GM18520 (cell line): ENCODE results near the gene DSCAM.

Experiments
- ATAC-seq: cut with Tn5 transposase; IDR thresholded peaks from one replicate; pipeline ENCODE4 v1.9.1; 2021; ENCODE audit not compliant: unreplicated experiment

Gene DSCAM

GRCh38 chr21:40021558-40022351 is 825.2 kb downstream of the DSCAM start:
- no peak for ATAC-seq

- no peak for ATAC-seq
Observed at GRCh38 chr21:40020651-40021050, 826.3 kb downstream of the DSCAM start.

- no peak for ATAC-seq
Observed at GRCh38 chr21:40018871-40019475, 828.0 kb downstream of the DSCAM start.

GRCh38 chr21:40016667-40017066 is 830.3 kb downstream of the DSCAM start:
- ATAC-seq: no peak

- ATAC-seq: no peak
Observed at GRCh38 chr21:40016234-40016633, 830.7 kb downstream of the DSCAM start.

- ATAC-seq: no peak
Observed at GRCh38 chr21:40015818-40016217, 831.1 kb downstream of the DSCAM start.

- no peak for ATAC-seq
Observed at GRCh38 chr21:40014394-40014793, 832.6 kb downstream of the DSCAM start.

- no peak for ATAC-seq
Observed at GRCh38 chr21:40013001-40013735, 833.8 kb downstream of the DSCAM start.

GRCh38 chr21:40011371-40011770 is 835.6 kb downstream of the DSCAM start:
- no peak for ATAC-seq

- ATAC-seq: no peak
Observed at GRCh38 chr21:40002978-40003377, 844.0 kb downstream of the DSCAM start.

GRCh38 chr21:39984286-39984991 is 862.5 kb downstream of the DSCAM start:
- ATAC-seq: no peak

GRCh38 chr21:39980241-39980820 is 866.6 kb downstream of the DSCAM start:
- ATAC-seq: no peak

- ATAC-seq: no peak
Observed at GRCh38 chr21:39979321-39979720, 867.6 kb downstream of the DSCAM start.

- no peak for ATAC-seq
Observed at GRCh38 chr21:39976800-39977199, 870.2 kb downstream of the DSCAM start.

GRCh38 chr21:39972976-39973770 is 873.8 kb downstream of the DSCAM start:
- ATAC-seq: no peak

GRCh38 chr21:39972471-39972870 is 874.5 kb downstream of the DSCAM start:
- no peak for ATAC-seq

- ATAC-seq: no peak
Observed at GRCh38 chr21:39971956-39972355, 875.0 kb downstream of the DSCAM start.

GRCh38 chr21:39969691-39970364 is 877.1 kb downstream of the DSCAM start:
- ATAC-seq: no peak

- ATAC-seq: no peak
Observed at GRCh38 chr21:39968010-39968409, 878.9 kb downstream of the DSCAM start.

- no peak for ATAC-seq
Observed at GRCh38 chr21:39966786-39967185, 880.2 kb downstream of the DSCAM start.
